B cell (primary cell): ENCODE data around the gene DOK7. TPM values are rescaled to one million over a fixed set of nuclear protein-coding genes. Genes with fewer than 3 reads are reported as not detected.
A peak's percentile ranks its signal among the peaks of the same experiment; 100 is the strongest.

Source experiments
- ATAC-seq: fragments of 200-7000 bp; cut with Tn5 transposase; one replicate; pipeline ENCODE4 v1.10.0; 2021; ENCODE audit warnings: low read depth, mild to moderate bottlenecking, moderate number of reproducible peaks, moderate library complexity
- CTCF ChIA-PET: fragments of 350-600 bp; sonication (Branson Sonifier 250); formaldehyde crosslinking; loops from one replicate; lab custom pipeline; 2021; ENCODE audit warnings: antibody characterized with exemption, inconsistent platforms; lab: Charles Lee
- POLR2A ChIA-PET: fragments of 350-600 bp; sonication (Branson Sonifier 250); formaldehyde crosslinking; loops from one replicate; lab custom pipeline; 2021; ENCODE audit warnings: antibody characterized with exemption; lab: Charles Lee
- DNase-seq: peaks from one replicate; pipeline ENCODE4 v3.0.0; 2013
- H2AFZ ChIP-seq: 2 replicates; pipeline ENCODE4 v1.6.1; 2012; ENCODE audit warnings: mild to moderate bottlenecking, low read depth, low read length; ENCODE audit not compliant: insufficient read depth, poor library complexity, severe bottlenecking
- H3K27ac ChIP-seq, 2 donors: 1 replicate in 1 of 2; 2 replicates in 1 of 2; pipeline ENCODE4 v1.5.1; 2012 to 2013; ENCODE audit warnings: low read length in 2 of 2, mild to moderate bottlenecking in 2 of 2, moderate library complexity in 1 of 2
- H3K27me3 ChIP-seq, 4 experiments: fragments of 200-600 bp in 1 of 4; sonication (generic) in 1 of 4; replicated peaks in 1 of 4; 1 replicate in 2 of 4; 2 replicates in 2 of 4; pipeline versions ENCODE4 v1.6.1 to v1.7.0; 2013 to 2016; ENCODE audit warnings: low read length in 3 of 4, mild to moderate bottlenecking in 2 of 4, mixed read lengths in 1 of 4, moderate library complexity in 1 of 4; ENCODE audit not compliant: insufficient read depth in 4 of 4, control insufficient read depth in 3 of 4; ENCODE audit errors: control extremely low read depth in 1 of 4
- H3K36me3 ChIP-seq, 2 experiments: replicated peaks in 1 of 2; 1 replicate in 1 of 2; 2 replicates in 1 of 2; pipeline versions ENCODE4 v1.6.1 to v1.7.1; 2013; ENCODE audit warnings: low read length in 1 of 2; ENCODE audit not compliant: insufficient read depth in 2 of 2, control insufficient read depth in 1 of 2; ENCODE audit errors: control extremely low read depth in 1 of 2, extremely low read depth in 1 of 2
- H3K4me1 ChIP-seq, 2 donors: fragments of 200-600 bp in 1 of 2; sonication (generic) in 1 of 2; 1 replicate in 1 of 2; 2 replicates in 1 of 2; pipeline versions ENCODE4 v1.5.1 to v1.6.1; 2013 to 2017; ENCODE audit warnings: low read length in 2 of 2; ENCODE audit not compliant: control insufficient read depth in 2 of 2, insufficient read depth in 2 of 2
- H3K4me2 ChIP-seq: replicated peaks from 2 replicates; pipeline ENCODE3; 2012; ENCODE audit warnings: mild to moderate bottlenecking, low read depth, low read length; ENCODE audit not compliant: poor library complexity, severe bottlenecking
- H3K4me3 ChIP-seq, 5 experiments: fragments of 200-600 bp in 1 of 5; sonication (generic) in 1 of 5; 1 replicate in 3 of 5; 2 replicates in 2 of 5; pipeline versions ENCODE4 v1.5.1 to v1.7.0; 2011 to 2016; ENCODE audit warnings: low read length in 4 of 5, mild to moderate bottlenecking in 4 of 5, low read depth in 2 of 5, control low read depth in 1 of 5, moderate library complexity in 1 of 5; ENCODE audit not compliant: insufficient read depth in 1 of 5; ENCODE audit errors: control extremely low read depth in 1 of 5, extremely low read depth in 1 of 5
- H3K79me2 ChIP-seq: fragments of 200-600 bp; sonication (generic); one replicate; pipeline ENCODE4 v1.6.0; 2016; ENCODE audit warnings: low read length; ENCODE audit not compliant: control insufficient read depth, insufficient read depth
- H3K9ac ChIP-seq: fragments of 200-600 bp; sonication (generic); 2 replicates; pipeline ENCODE4 v1.6.1; 2017; ENCODE audit warnings: mild to moderate bottlenecking, low read length, moderate library complexity
- H3K9me3 ChIP-seq, 3 donors: one replicate each; pipeline versions ENCODE4 v1.6.1 to v1.7.1; 2013; ENCODE audit warnings: low read length in 2 of 3; ENCODE audit not compliant: control insufficient read depth in 2 of 3, insufficient read depth in 1 of 3; ENCODE audit errors: control extremely low read depth in 1 of 3
- H4K20me1 ChIP-seq: 2 replicates; pipeline ENCODE4 v1.6.0; 2012; ENCODE audit warnings: mild to moderate bottlenecking, low read length; ENCODE audit not compliant: insufficient read depth, control insufficient read depth, poor library complexity, severe bottlenecking
- H3K27ac Mint-ChIP-seq: one replicate; pipeline ENCODE4 v1.8.0; 2021; ENCODE audit warnings: mixed read lengths
- H3K27me3 Mint-ChIP-seq: one replicate; pipeline ENCODE4 v1.8.0; 2021; ENCODE audit warnings: mixed read lengths
- H3K4me1 Mint-ChIP-seq: one replicate; pipeline ENCODE4 v1.8.0; 2021; ENCODE audit warnings: mixed read lengths
- H3K4me3 Mint-ChIP-seq: one replicate; pipeline ENCODE4 v1.8.0; 2021; ENCODE audit warnings: mixed read lengths
- H3K9me3 Mint-ChIP-seq: one replicate; pipeline ENCODE4 v1.8.0; 2022; ENCODE audit warnings: mixed read lengths; ENCODE audit not compliant: insufficient read depth
- CTCF ChIP-seq: fragments of 200-600 bp; IDR thresholded peaks from one replicate; pipeline ENCODE4 v1.8.0; 2022; ENCODE audit warnings: antibody characterized with exemption, mild to moderate bottlenecking
- EZH2 ChIP-seq: IDR thresholded peaks from 2 replicates; pipeline ENCODE4 v1.6.1; 2012; ENCODE audit warnings: borderline replicate concordance, low read depth, mild to moderate bottlenecking, moderate library complexity, low read length; ENCODE audit not compliant: insufficient read depth, poor library complexity, severe bottlenecking
- WGBS: methylation state at CpG from one replicate; pipeline ENCODE4 v1.1.5; 2013; ENCODE audit warnings: missing lambda C conversion rate; ENCODE audit not compliant: insufficient coverage; 5-methylcytosine and 5-hydroxymethylcytosine counted together
- intact Hi-C: fragments of 100-400 bp; cut with micrococcal nuclease; formaldehyde crosslinking; loops from one replicate; pipeline ENCODE4 v1.10.0; 2022
- polyA plus RNA-seq: library from polyadenylated mRNA; depleted of rRNA; stranded (reverse); fragments of >200 nt; gene quantifications from 2 replicates; pipeline ENCODE4 v1.2.3, GENCODE V29; 2012
- total RNA-seq, 2 donors: library from RNA; stranded (reverse); fragments of 120-200 nt in 1 of 2; gene quantifications; 1 replicate in 1 of 2; 2 replicates in 1 of 2; pipeline versions ENCODE4 v1.2.3 to v1.2.4, GENCODE V29; 2013 to 2022

The DOK7 gene
- total and polyA plus RNA-seq, 2 donors (not counting 1 experiment from before 2014, with no cell fraction given): 24.1 to 24.8 TPM

- no peak for TF ChIP-seq EZH2
- no peak for TF ChIP-seq CTCF
- peak within 1 kb of the TSS; percentile 22 for H2AFZ ChIP-seq
- no peaks in the 10 kb centered on the region for H3K36me3 ChIP-seq
- peak within 1 kb of the TSS; percentile 44 for H3K4me2 ChIP-seq
- H3K9me3 Mint-ChIP-seq: no peaks in the 10 kb centered on the region
- H3K9me3 ChIP-seq: no peaks in the 10 kb centered on the region
- no peaks in the 10 kb centered on the region for H4K20me1 ChIP-seq
- H3K4me1 ChIP-seq: peaks cover 0 to 10% of the 10 kb centered on the region in 2 donors
- DNase-seq: no peak
- no peak within 1 kb of the TSS for H3K9ac ChIP-seq
- H3K4me3 ChIP-seq: no peak within 1 kb of the TSS
- no peaks in the 10 kb centered on the region for H3K4me1 Mint-ChIP-seq
- ATAC-seq: no peak
- no peak within 1 kb of the TSS for H3K27ac Mint-ChIP-seq
- ChIA-PET CTCF (interaction anchor here (0.5 to 6.4 kb wide), 5 partner anchors 39 to 96 kb away, joined by 3 to 56 read pairs (median 4); no protein-coding TSS in a partner anchor), POLR2A (interaction anchor here (0.5 kb wide), 1 partner anchor 547 kb away, joined by 8 read pairs; no protein-coding TSS in a partner anchor)
- H3K79me2 ChIP-seq: no peaks in the 10 kb centered on the region
- H3K27me3 ChIP-seq: peaks cover 0 to 5% (median 0%) of the 10 kb centered on the region in 4 experiments
- no peaks in the 10 kb centered on the region for H3K27me3 Mint-ChIP-seq
- no peak within 1 kb of the TSS for H3K4me3 Mint-ChIP-seq
- WGBS: 88% methylated on average over 25 of the region's 27 CpGs
- no peak within 1 kb of the TSS for H3K27ac ChIP-seq
- intact Hi-C loops: loop anchor here (2.0 to 10.0 kb wide), 2 partner anchors 69 to 237 kb away; no protein-coding TSS in a partner anchor
Observed at GRCh38 chr4:3441501-3442459, 21.3 kb upstream of the DOK7 start, which contains the start of gene HGFAC. TSS of gene HGFAC (plus strand) at chr4:3441968. CDS start at chr4:3442002, 34 bp downstream.
